Activated T-helper 17 cell treated with anti-CD3 and anti-CD28 coated beads, Interleukin-2, amount 50 U/mL, for 72 hours (primary cell): ENCODE data around the gene KLRF1. TPM values are rescaled to one million over a fixed set of nuclear protein-coding genes. Genes with fewer than 3 reads are reported as not detected.
A peak's percentile ranks its signal among the peaks of the same experiment; 100 is the strongest.

Source experiments
- ATAC-seq: fragments of 150-1000 bp; cut with Tn5 transposase; replicated peaks from 2 replicates; pipeline ENCODE4 v1.10.0; 2021; ENCODE audit warnings: mild to moderate bottlenecking, moderate library complexity
- H3K27ac Mint-ChIP-seq: one replicate; pipeline ENCODE4 v1.8.0; 2022; ENCODE audit warnings: mixed read lengths
- H3K27me3 Mint-ChIP-seq: one replicate; pipeline ENCODE4 v1.8.0; 2022; ENCODE audit warnings: mixed read lengths
- H3K36me3 Mint-ChIP-seq: one replicate; pipeline ENCODE4 v1.8.0; 2022; ENCODE audit warnings: low read depth, mild to moderate bottlenecking, mixed read lengths
- H3K4me1 Mint-ChIP-seq: one replicate; pipeline ENCODE4 v1.8.0; 2022; ENCODE audit warnings: mixed read lengths
- H3K4me3 Mint-ChIP-seq: one replicate; pipeline ENCODE4 v1.8.0; 2022; ENCODE audit warnings: mild to moderate bottlenecking, mixed read lengths
- H3K9me3 Mint-ChIP-seq: one replicate; pipeline ENCODE4 v1.8.0; 2022; ENCODE audit warnings: mixed read lengths
- total RNA-seq, 2 donors: library from RNA; stranded (reverse); gene quantifications; one replicate each; pipeline ENCODE4 v1.2.3, GENCODE V29; 2022

KLRF1 gene
- total RNA-seq, 2 donors from 2014 or later = not detected

- ATAC-seq = no peak
- Mint-ChIP-seq H3K27ac (no peak overlapping the region), H3K36me3 (no peaks in the 10 kb centered on the region), H3K9me3 (no peaks in the 10 kb centered on the region), H3K27me3 (no peaks in the 10 kb centered on the region), H3K4me1 (no peaks in the 10 kb centered on the region), H3K4me3 (no peak overlapping the region)
Measured at GRCh38 chr12:9829982-9830381, 2.7 kb downstream of the KLRF1 start.

- H3K4me3 Mint-ChIP-seq = no peak overlapping the region
- ATAC-seq = no peak
- H3K4me1 Mint-ChIP-seq = no peaks in the 10 kb centered on the region
- H3K9me3 Mint-ChIP-seq = no peaks in the 10 kb centered on the region
- no peaks in the 10 kb centered on the region for H3K36me3 Mint-ChIP-seq
- no peak overlapping the region for H3K27ac Mint-ChIP-seq
- no peaks in the 10 kb centered on the region for H3K27me3 Mint-ChIP-seq
Measured at GRCh38 chr12:9831720-9832119, 4.4 kb downstream of the KLRF1 start.

- Mint-ChIP-seq H3K27me3 (no peaks in the 10 kb centered on the region), H3K27ac (no peak overlapping the region), H3K4me3 (no peak overlapping the region), H3K9me3 (peaks cover 13% of the 10 kb centered on the region), H3K36me3 (no peaks in the 10 kb centered on the region), H3K4me1 (no peaks in the 10 kb centered on the region)
- ATAC-seq = no peak
Measured at GRCh38 chr12:9843407-9843806, 16.1 kb downstream of the KLRF1 start.

GRCh38 chr12:9848899-9849298, 21.6 kb downstream of the KLRF1 start:
- Mint-ChIP-seq H3K27me3 (no peaks in the 10 kb centered on the region), H3K36me3 (peaks cover 32% of the 10 kb centered on the region), H3K9me3 (peaks cover 13% of the 10 kb centered on the region), H3K4me1 (no peaks in the 10 kb centered on the region), H3K4me3 (no peak overlapping the region), H3K27ac (no peak overlapping the region)
- no peak for ATAC-seq

GRCh38 chr12:9851050-9851449, 23.8 kb downstream of the KLRF1 start:
- Mint-ChIP-seq H3K4me3 (no peak overlapping the region), H3K36me3 (peaks cover 54% of the 10 kb centered on the region), H3K27me3 (no peaks in the 10 kb centered on the region), H3K27ac (no peak overlapping the region), H3K4me1 (no peaks in the 10 kb centered on the region), H3K9me3 (peaks cover 13% of the 10 kb centered on the region)
- ATAC-seq = no peak

- Mint-ChIP-seq H3K4me1 (no peaks in the 10 kb centered on the region), H3K4me3 (no peak overlapping the region), H3K27me3 (no peaks in the 10 kb centered on the region), H3K9me3 (peaks cover 8% of the 10 kb centered on the region), H3K27ac (no peak overlapping the region), H3K36me3 (peaks cover 63% of the 10 kb centered on the region)
- peak; percentile 65 for ATAC-seq
Measured at GRCh38 chr12:9851927-9852326, 24.6 kb downstream of the KLRF1 start.

GRCh38 chr12:9856151-9856550, 28.9 kb downstream of the KLRF1 start:
- Mint-ChIP-seq H3K9me3 (no peaks in the 10 kb centered on the region), H3K4me3 (no peak overlapping the region), H3K4me1 (peaks cover 9% of the 10 kb centered on the region), H3K27me3 (no peaks in the 10 kb centered on the region), H3K36me3 (peaks cover 85% of the 10 kb centered on the region), H3K27ac (no peak overlapping the region)
- ATAC-seq = no peak

GRCh38 chr12:9856894-9857293, 29.6 kb downstream of the KLRF1 start:
- Mint-ChIP-seq H3K9me3 (no peaks in the 10 kb centered on the region), H3K27ac (no peak overlapping the region), H3K4me3 (no peak overlapping the region), H3K4me1 (peaks cover 11% of the 10 kb centered on the region), H3K36me3 (peaks cover 81% of the 10 kb centered on the region), H3K27me3 (no peaks in the 10 kb centered on the region)
- no peak for ATAC-seq

- ATAC-seq = no peak
- Mint-ChIP-seq H3K4me1 (peaks cover 17% of the 10 kb centered on the region), H3K27me3 (no peaks in the 10 kb centered on the region), H3K9me3 (no peaks in the 10 kb centered on the region), H3K36me3 (peaks cover 79% of the 10 kb centered on the region), H3K4me3 (no peak overlapping the region), H3K27ac (no peak overlapping the region)
Measured at GRCh38 chr12:9858135-9858534, 30.9 kb downstream of the KLRF1 start.

GRCh38 chr12:9864913-9865675, 37.8 kb downstream of the KLRF1 start:
- no peaks in the 10 kb centered on the region for H3K9me3 Mint-ChIP-seq

GRCh38 chr12:9866860-9867269, 39.6 kb downstream of the KLRF1 start:
- peaks cover 25% of the 10 kb centered on the region for H3K4me1 Mint-ChIP-seq
- H3K27ac Mint-ChIP-seq = peak overlapping the region; percentile 79
- no peak for ATAC-seq
- no peaks in the 10 kb centered on the region for H3K9me3 Mint-ChIP-seq
- H3K36me3 Mint-ChIP-seq = peaks cover 48% of the 10 kb centered on the region
- H3K27me3 Mint-ChIP-seq = no peaks in the 10 kb centered on the region
- H3K4me3 Mint-ChIP-seq = peak overlapping the region; percentile 94

More at GRCh38 chr12:9864913-9865675, 37.8 kb downstream of the KLRF1 start:
- Mint-ChIP-seq H3K4me1 (peaks cover 30% of the 10 kb centered on the region), H3K27me3 (no peaks in the 10 kb centered on the region), H3K36me3 (peaks cover 55% of the 10 kb centered on the region), H3K27ac (peak overlapping the region; percentile 79), H3K4me3 (peak overlapping the region; percentile 94)
- peak; percentile 34 for ATAC-seq

GRCh38 chr12:9867531-9867930, 40.2 kb downstream of the KLRF1 start:
- ATAC-seq = no peak
- H3K9me3 Mint-ChIP-seq = no peaks in the 10 kb centered on the region
- H3K36me3 Mint-ChIP-seq = peaks cover 43% of the 10 kb centered on the region
- no peaks in the 10 kb centered on the region for H3K27me3 Mint-ChIP-seq
- H3K4me3 Mint-ChIP-seq = peak overlapping the region; percentile 94
- peaks cover 25% of the 10 kb centered on the region for H3K4me1 Mint-ChIP-seq
- H3K27ac Mint-ChIP-seq = peak overlapping the region; percentile 79

- Mint-ChIP-seq H3K36me3 (peaks cover 35% of the 10 kb centered on the region), H3K4me3 (peak overlapping the region; percentile 94), H3K27ac (peak overlapping the region; percentile 95)
Measured at GRCh38 chr12:9868311-9868801, 41.1 kb downstream of the KLRF1 start.

GRCh38 chr12:9868951-9869306, 41.6 kb downstream of the KLRF1 start:
- Mint-ChIP-seq H3K4me1 (peaks cover 11% of the 10 kb centered on the region), H3K4me3 (peak overlapping the region; percentile 94), H3K27ac (peak overlapping the region; percentile 95), H3K27me3 (no peaks in the 10 kb centered on the region), H3K9me3 (no peaks in the 10 kb centered on the region), H3K36me3 (peaks cover 29% of the 10 kb centered on the region)
- ATAC-seq = no peak

More at GRCh38 chr12:9868311-9868801, 41.1 kb downstream of the KLRF1 start:
- ATAC-seq = no peak
- peaks cover 16% of the 10 kb centered on the region for H3K4me1 Mint-ChIP-seq
- H3K9me3 Mint-ChIP-seq = no peaks in the 10 kb centered on the region
- no peaks in the 10 kb centered on the region for H3K27me3 Mint-ChIP-seq
